Astrocyte (in vitro differentiated cells and primary cell): ENCODE measurements around the gene NPTX1. TPM values are rescaled to one million over a fixed set of nuclear protein-coding genes. Genes with fewer than 3 reads are reported as not detected.

ENCODE experiments used
- DNase-seq: peaks from one replicate; pipeline ENCODE4 v3.0.0-alpha.2; 2010; ENCODE audit warnings: low read depth
- FAIRE-seq: peaks from 2 replicates; lab custom pipeline; 2011; peaks lifted over from hg19 to GRCh38; lab: Jason Lieb, UNC
- H2AFZ ChIP-seq: 2 replicates; pipeline ENCODE4 v1.6.0; 2012; ENCODE audit warnings: low read depth, low read length, inconsistent platforms
- H3K27ac ChIP-seq: 2 replicates; pipeline ENCODE4 v1.5.1; 2011; ENCODE audit warnings: low read depth, low read length, inconsistent platforms
- H3K27me3 ChIP-seq: 2 replicates; pipeline ENCODE4 v1.6.0; 2011; ENCODE audit warnings: low read length, inconsistent platforms; ENCODE audit not compliant: insufficient read depth
- H3K36me3 ChIP-seq: 2 replicates; pipeline ENCODE4 v1.5.1; 2011; ENCODE audit warnings: low read length, inconsistent platforms; ENCODE audit not compliant: insufficient read depth
- H3K4me1 ChIP-seq: 2 replicates; pipeline ENCODE4 v1.5.1; 2011; ENCODE audit warnings: low read length, inconsistent platforms; ENCODE audit not compliant: insufficient read depth
- H3K4me2 ChIP-seq: 2 replicates; pipeline ENCODE4 v1.6.0; 2012; ENCODE audit warnings: low read length, inconsistent platforms
- H3K4me3 ChIP-seq: 2 replicates; pipeline ENCODE4 v1.5.1; 2011; ENCODE audit warnings: low read depth, mild to moderate bottlenecking, low read length, inconsistent platforms; ENCODE audit not compliant: insufficient read depth
- H3K79me2 ChIP-seq: 2 replicates; pipeline ENCODE4 v1.6.0; 2012; ENCODE audit warnings: mild to moderate bottlenecking, low read length, inconsistent platforms; ENCODE audit not compliant: insufficient read depth
- H3K9ac ChIP-seq: 2 replicates; pipeline ENCODE4 v1.6.0; 2012; ENCODE audit warnings: mild to moderate bottlenecking, low read length, inconsistent platforms
- H3K9me3 ChIP-seq: 2 replicates; pipeline ENCODE4 v1.5.1; 2012; ENCODE audit warnings: low read depth, mild to moderate bottlenecking, low read length, inconsistent platforms; ENCODE audit not compliant: insufficient read depth
- H4K20me1 ChIP-seq: 2 replicates; pipeline ENCODE4 v1.6.0; 2012; ENCODE audit warnings: low read length, inconsistent platforms; ENCODE audit not compliant: insufficient read depth
- H3K27ac Mint-ChIP-seq: one replicate; pipeline ENCODE4 v1.8.0; 2021; ENCODE audit warnings: mild to moderate bottlenecking, mixed read lengths; ENCODE audit not compliant: unreplicated experiment
- H3K27me3 Mint-ChIP-seq: one replicate; pipeline ENCODE4 v1.8.0; 2021; ENCODE audit warnings: low read depth, mixed read lengths; ENCODE audit not compliant: unreplicated experiment
- H3K36me3 Mint-ChIP-seq: one replicate; pipeline ENCODE4 v1.8.0; 2021; ENCODE audit warnings: low read depth, mixed read lengths; ENCODE audit not compliant: unreplicated experiment
- H3K4me1 Mint-ChIP-seq: one replicate; pipeline ENCODE4 v1.8.0; 2021; ENCODE audit warnings: low read depth, mixed read lengths; ENCODE audit not compliant: unreplicated experiment
- H3K4me3 Mint-ChIP-seq: one replicate; pipeline ENCODE4 v1.8.0; 2021; ENCODE audit warnings: mild to moderate bottlenecking, moderate library complexity, mixed read lengths; ENCODE audit not compliant: unreplicated experiment
- H3K9me3 Mint-ChIP-seq: one replicate; pipeline ENCODE4 v1.8.0; 2021; ENCODE audit warnings: mild to moderate bottlenecking, mixed read lengths; ENCODE audit not compliant: unreplicated experiment
- CTCF ChIP-seq: IDR thresholded peaks from 2 replicates; pipeline ENCODE4 v1.5.1; 2011; ENCODE audit warnings: low read depth, mild to moderate bottlenecking, inconsistent platforms, low read length, moderate library complexity; ENCODE audit not compliant: insufficient read depth
- EZH2 ChIP-seq: IDR thresholded peaks from 2 replicates; pipeline ENCODE4 v1.6.1; 2012; ENCODE audit warnings: mild to moderate bottlenecking, low read length, inconsistent platforms; ENCODE audit not compliant: insufficient read depth
- total RNA-seq: library from RNA; stranded (reverse); gene quantifications from 2 replicates; pipeline ENCODE4 v1.2.1, GENCODE V29; 2021

Gene NPTX1
- total RNA-seq, 1 donor from 2014 or later: 0.43 TPM

DNA sequence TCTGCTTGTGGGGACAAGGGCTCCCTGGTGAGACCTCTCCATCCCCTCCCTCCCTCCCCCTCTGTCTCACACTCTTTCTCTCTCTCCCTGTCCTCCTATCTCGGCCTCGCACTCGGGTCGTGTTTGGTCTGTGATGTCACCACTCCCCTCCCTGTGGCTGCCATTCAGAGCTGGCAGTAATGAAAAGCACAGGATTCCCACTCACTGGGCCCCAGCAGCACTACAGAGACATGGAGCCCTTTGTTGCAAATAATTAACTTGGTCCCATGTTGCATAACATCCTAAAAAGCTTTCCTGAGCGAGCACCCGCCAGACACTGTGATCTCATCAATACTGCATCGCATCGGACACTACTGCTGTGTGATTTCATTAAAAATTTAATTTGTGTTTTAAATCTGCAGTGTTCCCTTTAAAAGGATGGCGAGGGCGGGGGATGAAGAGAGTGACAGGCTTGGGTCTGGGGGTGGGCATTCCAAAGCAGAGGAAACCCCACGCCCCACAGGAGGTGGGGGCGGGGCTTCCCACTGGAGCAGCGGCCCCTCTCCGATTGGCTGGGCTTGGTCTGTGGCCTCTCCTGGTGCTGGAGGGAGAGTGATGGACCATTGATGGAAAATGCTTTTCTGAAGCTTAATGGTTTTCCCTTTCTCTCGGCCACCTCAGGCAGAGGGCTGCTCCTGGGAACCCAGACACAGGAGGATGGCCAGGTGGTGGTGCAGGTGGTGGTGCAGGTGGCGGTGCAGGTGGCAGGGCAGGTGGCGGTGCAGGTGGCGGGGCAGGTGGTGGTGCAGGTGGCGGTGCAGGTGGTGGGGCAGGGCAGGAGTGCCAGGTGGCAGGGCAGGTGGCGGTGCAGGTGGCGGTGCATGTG is 15.3 kb upstream of the NPTX1 start:
- no peak for FAIRE-seq
- H3K4me3 Mint-ChIP-seq: no peak overlapping the region
- no peak overlapping the region for H3K4me2 ChIP-seq

DNA sequence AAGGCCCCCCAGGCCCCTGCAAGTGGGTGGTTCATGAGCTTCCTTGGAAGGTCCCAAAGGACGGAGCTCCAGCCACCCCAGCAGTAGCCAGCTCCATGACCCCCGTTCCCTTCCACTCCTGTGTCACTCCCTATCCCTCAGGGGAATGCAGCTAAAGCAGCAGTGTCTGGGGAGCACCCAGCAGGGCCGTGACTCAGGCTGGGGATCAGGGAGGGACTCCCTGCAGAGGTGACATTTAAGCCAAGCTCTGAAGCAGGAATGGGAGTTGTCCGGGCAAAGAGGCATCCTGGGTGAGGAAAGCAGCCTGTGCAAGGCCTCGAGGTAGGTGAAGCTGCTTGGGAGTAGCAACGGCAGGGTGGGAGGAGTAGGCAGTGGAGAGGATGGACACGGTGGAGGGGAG is 11.1 kb upstream of the NPTX1 start:
- no peak for FAIRE-seq
- H3K4me1 Mint-ChIP-seq: peaks cover 3% of the 10 kb centered on the region

More for the DNA sequence above, 15.3 kb upstream of the NPTX1 start:
- Mint-ChIP-seq H3K36me3 (no peaks in the 10 kb centered on the region), H3K27me3 (peaks cover 53% of the 10 kb centered on the region), H3K27ac (no peak overlapping the region), H3K4me1 (peaks cover 3% of the 10 kb centered on the region), H3K9me3 (no peaks in the 10 kb centered on the region)
- TF ChIP-seq EZH2: no peak
- TF ChIP-seq CTCF: no peak
- Histone ChIP-seq H3K9ac (no peak overlapping the region), H3K4me1 (peaks cover 5% of the 10 kb centered on the region), H3K9me3 (peaks cover 9% of the 10 kb centered on the region), H3K27me3 (peaks cover 18% of the 10 kb centered on the region), H3K27ac (no peak overlapping the region), H3K36me3 (no peaks in the 10 kb centered on the region), H3K4me3 (no peak overlapping the region), H2AFZ (no peak overlapping the region), H3K79me2 (no peaks in the 10 kb centered on the region), H4K20me1 (no peaks in the 10 kb centered on the region)
- DNase-seq: no peak

More for the DNA sequence above, 11.1 kb upstream of the NPTX1 start:
- TF ChIP-seq EZH2 (no peak), CTCF (no peak)
- no peak overlapping the region for H3K27ac Mint-ChIP-seq
- H3K4me1 ChIP-seq: no peaks in the 10 kb centered on the region
- H3K27me3 ChIP-seq: peaks cover 16% of the 10 kb centered on the region
- no peak overlapping the region for H3K4me3 ChIP-seq
- DNase-seq: no peak
- no peaks in the 10 kb centered on the region for H4K20me1 ChIP-seq
- no peak overlapping the region for H3K4me3 Mint-ChIP-seq
- no peaks in the 10 kb centered on the region for H3K9me3 Mint-ChIP-seq
- peaks cover 9% of the 10 kb centered on the region for H3K9me3 ChIP-seq
- H3K9ac ChIP-seq: no peak overlapping the region
- no peak overlapping the region for H2AFZ ChIP-seq
- H3K36me3 ChIP-seq: no peaks in the 10 kb centered on the region
- no peaks in the 10 kb centered on the region for H3K79me2 ChIP-seq
- H3K4me2 ChIP-seq: no peak overlapping the region
- H3K36me3 Mint-ChIP-seq: no peaks in the 10 kb centered on the region
- H3K27me3 Mint-ChIP-seq: peaks cover 52% of the 10 kb centered on the region
- no peak overlapping the region for H3K27ac ChIP-seq
